Peyer's patch (tissue), 4 donors: ENCODE measurements around the gene VCAM1. TPM values are rescaled to one million over a fixed set of nuclear protein-coding genes. Genes with fewer than 3 reads are reported as not detected.

Experiments used
- DNase-seq, 3 donors: peaks; one replicate each; pipeline ENCODE4 v3.0.0-alpha.2; 2017 to 2019
- H3K27ac ChIP-seq, 4 donors: fragments of 200-600 bp; sonication (generic); one replicate each; pipeline ENCODE4 v1.5.1; 2016 to 2019
- H3K27me3 ChIP-seq, 2 donors: fragments of 200-600 bp; sonication (generic); one replicate each; pipeline ENCODE4 v1.5.1; 2019
- H3K36me3 ChIP-seq, 3 donors: fragments of 200-600 bp; sonication (generic); one replicate each; pipeline ENCODE4 v1.5.1; 2016 to 2019
- H3K4me1 ChIP-seq, 4 donors: fragments of 200-600 bp; sonication (generic); one replicate each; pipeline ENCODE4 v1.5.1; 2016 to 2019
- H3K4me3 ChIP-seq, 4 donors: fragments of 200-600 bp; sonication (generic); 1 replicate in 3 of 4; 2 replicates in 1 of 4; pipeline ENCODE4 v1.5.1; 2016 to 2019; ENCODE audit warnings: mild to moderate bottlenecking in 1 of 4
- H3K9me3 ChIP-seq, 4 donors: fragments of 200-600 bp; sonication (generic); one replicate each; pipeline ENCODE4 v1.5.1; 2016 to 2019; ENCODE audit warnings: mild to moderate bottlenecking in 1 of 4
- POLR2A ChIP-seq, 2 donors: fragments of 450-650 bp; IDR thresholded peaks; one replicate each; pipeline ENCODE4 v1.5.1; 2017; ENCODE audit warnings: antibody characterized with exemption in 2 of 2, mild to moderate bottlenecking in 2 of 2, moderate library complexity in 2 of 2
- total RNA-seq, 4 donors: library from RNA; depleted of rRNA; stranded (reverse); fragments of >200 nt; gene quantifications; one replicate each; pipeline ENCODE4 v1.1.0, GENCODE V29; 2016
- TF ChIP-seq, protein P1 (sequence below), 6 experiments: fragments of 450-650 bp in 4 of 6; fragments of 200-600 bp in 2 of 6; sonication (generic) in 1 of 6; IDR thresholded peaks; one replicate each; pipeline ENCODE4 v1.5.1; 2017 to 2019; ENCODE audit warnings: antibody characterized with exemption in 6 of 6, mild to moderate bottlenecking in 3 of 6, moderate library complexity in 1 of 6

The VCAM1 gene
- total RNA-seq, 4 donors from 2014 or later: 0.88 to 9.1 (median 2.7) TPM

DNA sequence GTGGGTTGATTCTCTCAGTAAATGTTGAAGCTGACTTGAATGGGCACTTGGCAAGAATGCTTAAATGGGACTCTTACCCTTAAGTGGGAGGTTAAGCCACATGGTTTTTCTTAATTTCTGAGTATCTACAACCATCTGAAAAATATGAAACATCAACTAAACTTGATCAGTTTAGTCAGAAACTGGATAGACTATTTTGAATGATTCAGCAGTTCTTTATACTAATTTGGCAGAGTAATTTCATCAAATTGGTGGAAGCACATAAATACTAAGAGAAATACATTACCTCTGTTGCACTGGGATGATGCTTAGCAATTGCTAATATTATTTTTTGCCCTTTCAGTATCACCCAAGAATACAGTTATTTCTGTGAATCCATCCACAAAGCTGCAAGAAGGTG, 4.7 kb downstream of the VCAM1 start:
- H3K9me3 ChIP-seq: no peaks in the 10 kb centered on the region
- TF ChIP-seq, protein P1, sequence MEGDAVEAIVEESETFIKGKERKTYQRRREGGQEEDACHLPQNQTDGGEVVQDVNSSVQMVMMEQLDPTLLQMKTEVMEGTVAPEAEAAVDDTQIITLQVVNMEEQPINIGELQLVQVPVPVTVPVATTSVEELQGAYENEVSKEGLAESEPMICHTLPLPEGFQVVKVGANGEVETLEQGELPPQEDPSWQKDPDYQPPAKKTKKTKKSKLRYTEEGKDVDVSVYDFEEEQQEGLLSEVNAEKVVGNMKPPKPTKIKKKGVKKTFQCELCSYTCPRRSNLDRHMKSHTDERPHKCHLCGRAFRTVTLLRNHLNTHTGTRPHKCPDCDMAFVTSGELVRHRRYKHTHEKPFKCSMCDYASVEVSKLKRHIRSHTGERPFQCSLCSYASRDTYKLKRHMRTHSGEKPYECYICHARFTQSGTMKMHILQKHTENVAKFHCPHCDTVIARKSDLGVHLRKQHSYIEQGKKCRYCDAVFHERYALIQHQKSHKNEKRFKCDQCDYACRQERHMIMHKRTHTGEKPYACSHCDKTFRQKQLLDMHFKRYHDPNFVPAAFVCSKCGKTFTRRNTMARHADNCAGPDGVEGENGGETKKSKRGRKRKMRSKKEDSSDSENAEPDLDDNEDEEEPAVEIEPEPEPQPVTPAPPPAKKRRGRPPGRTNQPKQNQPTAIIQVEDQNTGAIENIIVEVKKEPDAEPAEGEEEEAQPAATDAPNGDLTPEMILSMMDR (IDR thresholded peaks at IDR 0.05): no peak
- no peak for TF ChIP-seq POLR2A (IDR thresholded peaks at IDR 0.05)
- DNase-seq: no peak
- H3K27ac ChIP-seq: no peak overlapping the region
- no peak overlapping the region for H3K4me3 ChIP-seq
- no peaks in the 10 kb centered on the region for H3K27me3 ChIP-seq
- H3K4me1 ChIP-seq: no peaks in the 10 kb centered on the region
- H3K36me3 ChIP-seq: no peaks in the 10 kb centered on the region

DNA sequence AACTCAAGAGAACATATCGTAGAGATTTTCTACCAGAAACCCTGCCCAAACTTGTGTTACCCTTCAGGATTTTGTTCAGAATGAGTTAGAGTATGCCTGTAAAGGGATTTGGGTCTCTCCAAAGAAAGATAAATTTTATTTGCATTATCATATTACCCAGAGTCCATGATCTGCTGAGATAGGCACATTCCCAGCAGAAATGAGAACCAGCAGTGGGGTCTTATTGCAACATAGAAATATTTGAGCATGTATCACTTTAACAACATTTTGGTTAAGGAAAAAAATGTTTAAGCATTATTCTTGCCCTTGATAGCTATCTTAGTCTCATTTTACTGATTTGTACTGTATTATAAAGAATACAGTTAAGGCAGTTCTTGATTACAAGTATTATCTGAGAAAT, 10.6 kb downstream of the VCAM1 start:
- TF ChIP-seq, protein P1 (IDR thresholded peaks at IDR 0.05): no peak
- no peak for TF ChIP-seq POLR2A (IDR thresholded peaks at IDR 0.05)
- Histone ChIP-seq H3K9me3 (no peaks in the 10 kb centered on the region), H3K27ac (no peak overlapping the region), H3K4me1 (no peaks in the 10 kb centered on the region), H3K4me3 (no peak overlapping the region), H3K27me3 (no peaks in the 10 kb centered on the region), H3K36me3 (no peaks in the 10 kb centered on the region)
- no peak for DNase-seq

DNA sequence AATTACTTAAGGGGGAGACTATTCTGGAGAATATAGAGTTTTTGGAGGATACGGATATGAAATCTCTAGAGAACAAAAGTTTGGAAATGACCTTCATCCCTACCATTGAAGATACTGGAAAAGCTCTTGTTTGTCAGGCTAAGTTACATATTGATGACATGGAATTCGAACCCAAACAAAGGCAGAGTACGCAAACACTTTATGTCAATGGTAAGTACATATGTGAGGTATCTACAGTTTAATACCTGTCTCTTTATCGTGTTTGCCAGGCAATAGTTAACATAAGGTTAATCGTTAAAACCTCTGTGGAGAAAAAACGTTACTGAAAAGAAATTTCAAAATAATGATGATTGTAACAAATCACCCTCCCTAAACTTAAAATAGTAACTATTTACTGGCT, 11.8 kb downstream of the VCAM1 start:
- TF ChIP-seq, protein P1 (IDR thresholded peaks at IDR 0.05): no peak
- TF ChIP-seq POLR2A (IDR thresholded peaks at IDR 0.05): no peak
- H3K27me3 ChIP-seq: no peaks in the 10 kb centered on the region
- H3K4me3 ChIP-seq: no peak overlapping the region
- no peaks in the 10 kb centered on the region for H3K36me3 ChIP-seq
- H3K27ac ChIP-seq: no peak overlapping the region
- no peaks in the 10 kb centered on the region for H3K4me1 ChIP-seq
- no peak for DNase-seq
- H3K9me3 ChIP-seq: no peaks in the 10 kb centered on the region

DNA sequence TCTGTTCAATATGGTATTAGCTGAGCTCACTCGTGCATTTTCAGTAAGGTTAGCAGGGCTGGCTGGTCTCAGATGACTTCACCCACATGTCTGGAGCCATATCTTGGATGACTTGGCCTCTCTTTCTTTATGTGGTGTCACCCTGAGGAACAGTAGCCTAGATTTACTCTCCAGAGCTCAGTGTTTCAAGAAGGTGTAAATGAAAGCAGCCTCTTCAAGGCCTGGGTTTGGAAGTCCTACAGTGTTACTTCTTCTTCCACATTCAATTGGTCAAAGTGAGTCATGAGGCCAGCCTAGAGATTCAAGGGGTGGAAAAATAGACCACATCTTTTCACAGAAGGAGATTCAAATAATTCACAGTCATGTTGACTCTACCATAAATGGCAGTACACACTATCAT, 12.2 kb downstream of the VCAM1 start:
- Histone ChIP-seq H3K4me1 (no peaks in the 10 kb centered on the region), H3K9me3 (no peaks in the 10 kb centered on the region), H3K27ac (no peak overlapping the region), H3K27me3 (no peaks in the 10 kb centered on the region), H3K36me3 (no peaks in the 10 kb centered on the region), H3K4me3 (no peak overlapping the region)
- DNase-seq: no peak
- no peak for TF ChIP-seq POLR2A (IDR thresholded peaks at IDR 0.05)
- TF ChIP-seq, protein P1 (IDR thresholded peaks at IDR 0.05): no peak

DNA sequence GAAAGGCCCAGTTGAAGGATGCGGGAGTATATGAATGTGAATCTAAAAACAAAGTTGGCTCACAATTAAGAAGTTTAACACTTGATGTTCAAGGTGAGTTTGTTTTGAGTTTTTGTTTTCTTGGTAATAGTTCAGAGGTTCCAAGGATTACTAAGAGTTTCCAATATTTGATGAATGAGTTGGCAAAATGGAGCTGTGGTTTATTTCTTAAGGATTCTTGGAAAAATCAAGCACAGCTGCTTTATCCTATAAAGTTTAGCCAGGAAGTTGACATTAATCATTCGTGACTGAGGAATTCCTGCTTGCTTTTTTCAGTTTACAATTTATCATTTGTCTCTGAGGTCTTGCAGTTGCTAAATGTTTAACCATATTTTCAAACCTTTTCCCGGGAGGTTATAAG, 15.1 kb downstream of the VCAM1 start:
- H3K27ac ChIP-seq: peak overlapping the region in 3 of 4 donors; percentile 5 to 17 (median 8)
- H3K4me3 ChIP-seq: no peak overlapping the region
- no peaks in the 10 kb centered on the region for H3K9me3 ChIP-seq
- DNase-seq: no peak
- H3K4me1 ChIP-seq: no peaks in the 10 kb centered on the region
- no peak for TF ChIP-seq POLR2A (IDR thresholded peaks at IDR 0.05)
- TF ChIP-seq, protein P1 (IDR thresholded peaks at IDR 0.05): no peak
- H3K27me3 ChIP-seq: no peaks in the 10 kb centered on the region
- H3K36me3 ChIP-seq: no peaks in the 10 kb centered on the region

DNA sequence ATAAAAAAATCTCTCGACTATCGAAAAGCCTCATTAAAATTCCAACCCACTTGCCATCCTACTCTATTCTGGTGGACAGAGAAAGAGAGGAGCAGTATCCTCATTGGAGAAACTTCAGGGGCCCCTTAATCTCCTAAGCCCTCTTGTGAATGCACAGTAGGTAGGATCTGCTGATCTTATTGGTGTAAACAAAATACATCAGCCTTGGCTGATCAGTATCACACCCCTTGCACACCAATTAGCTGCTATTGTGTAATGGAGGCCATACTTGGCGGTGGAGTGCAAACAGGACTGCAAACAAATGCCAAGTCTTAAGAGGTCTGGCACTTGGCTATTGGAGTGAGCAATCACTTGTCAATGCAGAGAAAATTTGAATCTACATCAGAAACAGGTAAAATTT, 15.7 kb downstream of the VCAM1 start:
- Histone ChIP-seq H3K27ac (peak overlapping the region in 1 of 4 donors; percentile 5), H3K9me3 (no peaks in the 10 kb centered on the region), H3K36me3 (no peaks in the 10 kb centered on the region), H3K4me3 (no peak overlapping the region), H3K27me3 (no peaks in the 10 kb centered on the region), H3K4me1 (no peaks in the 10 kb centered on the region)
- no peak for DNase-seq
- no peak for TF ChIP-seq POLR2A (IDR thresholded peaks at IDR 0.05)
- TF ChIP-seq, protein P1 (IDR thresholded peaks at IDR 0.05): no peak
